ENCODE results near the gene IHH. TPM values are rescaled to one million over a fixed set of nuclear protein-coding genes. Genes with fewer than 3 reads are reported as not detected.

The IHH gene
- total RNA-seq, 1 experiment from 2014 or later: 0.11 TPM

DNA sequence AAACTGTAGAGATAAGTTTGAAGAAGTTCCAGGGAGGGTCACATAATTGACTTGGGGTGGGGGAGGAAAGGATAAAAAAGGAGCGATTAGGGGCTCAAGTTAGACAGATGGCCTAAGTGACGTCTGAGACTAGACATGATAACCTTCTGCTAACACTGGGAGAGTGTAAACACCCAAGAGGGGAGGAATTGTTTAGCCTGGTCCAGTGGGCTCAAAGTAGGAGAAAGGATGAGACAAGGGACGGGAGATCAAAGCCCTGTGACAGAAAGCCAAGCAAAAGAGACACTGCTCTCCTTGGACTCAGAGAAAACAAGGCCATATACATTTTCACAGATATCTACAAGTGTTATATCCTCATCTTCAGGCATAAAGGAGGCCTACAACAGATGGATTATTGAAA is 45.5 kb upstream of the IHH start:
- DNase-seq (ENCODE audit: low spot score): no peak
- TF ChIP-seq TEAD4 (CRISPR knock-in tag; IDR thresholded peaks at IDR 0.05) (no peak), TP53 (CRISPR knock-in tag; IDR thresholded peaks at IDR 0.05) (no peak), NFYB (CRISPR knock-in tag; conservative IDR thresholded peaks at IDR 0.05; ENCODE audit: low read depth) (no peak), NFE2L1 (CRISPR knock-in tag; IDR thresholded peaks at IDR 0.05) (no peak), CREM (CRISPR knock-in tag; IDR thresholded peaks at IDR 0.05) (no peak), SP1 (CRISPR knock-in tag; conservative IDR thresholded peaks at IDR 0.05) (no peak), ATF1 (CRISPR knock-in tag; IDR thresholded peaks at IDR 0.05) (no peak), PRRX2 (CRISPR knock-in tag; IDR thresholded peaks at IDR 0.05) (no peak)
- TF ChIP-seq, protein P1, sequence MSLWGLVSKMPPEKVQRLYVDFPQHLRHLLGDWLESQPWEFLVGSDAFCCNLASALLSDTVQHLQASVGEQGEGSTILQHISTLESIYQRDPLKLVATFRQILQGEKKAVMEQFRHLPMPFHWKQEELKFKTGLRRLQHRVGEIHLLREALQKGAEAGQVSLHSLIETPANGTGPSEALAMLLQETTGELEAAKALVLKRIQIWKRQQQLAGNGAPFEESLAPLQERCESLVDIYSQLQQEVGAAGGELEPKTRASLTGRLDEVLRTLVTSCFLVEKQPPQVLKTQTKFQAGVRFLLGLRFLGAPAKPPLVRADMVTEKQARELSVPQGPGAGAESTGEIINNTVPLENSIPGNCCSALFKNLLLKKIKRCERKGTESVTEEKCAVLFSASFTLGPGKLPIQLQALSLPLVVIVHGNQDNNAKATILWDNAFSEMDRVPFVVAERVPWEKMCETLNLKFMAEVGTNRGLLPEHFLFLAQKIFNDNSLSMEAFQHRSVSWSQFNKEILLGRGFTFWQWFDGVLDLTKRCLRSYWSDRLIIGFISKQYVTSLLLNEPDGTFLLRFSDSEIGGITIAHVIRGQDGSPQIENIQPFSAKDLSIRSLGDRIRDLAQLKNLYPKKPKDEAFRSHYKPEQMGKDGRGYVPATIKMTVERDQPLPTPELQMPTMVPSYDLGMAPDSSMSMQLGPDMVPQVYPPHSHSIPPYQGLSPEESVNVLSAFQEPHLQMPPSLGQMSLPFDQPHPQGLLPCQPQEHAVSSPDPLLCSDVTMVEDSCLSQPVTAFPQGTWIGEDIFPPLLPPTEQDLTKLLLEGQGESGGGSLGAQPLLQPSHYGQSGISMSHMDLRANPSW (CRISPR knock-in tag; conservative IDR thresholded peaks at IDR 0.05; ENCODE audit: low read depth): no peak
- TF ChIP-seq, protein P2, sequence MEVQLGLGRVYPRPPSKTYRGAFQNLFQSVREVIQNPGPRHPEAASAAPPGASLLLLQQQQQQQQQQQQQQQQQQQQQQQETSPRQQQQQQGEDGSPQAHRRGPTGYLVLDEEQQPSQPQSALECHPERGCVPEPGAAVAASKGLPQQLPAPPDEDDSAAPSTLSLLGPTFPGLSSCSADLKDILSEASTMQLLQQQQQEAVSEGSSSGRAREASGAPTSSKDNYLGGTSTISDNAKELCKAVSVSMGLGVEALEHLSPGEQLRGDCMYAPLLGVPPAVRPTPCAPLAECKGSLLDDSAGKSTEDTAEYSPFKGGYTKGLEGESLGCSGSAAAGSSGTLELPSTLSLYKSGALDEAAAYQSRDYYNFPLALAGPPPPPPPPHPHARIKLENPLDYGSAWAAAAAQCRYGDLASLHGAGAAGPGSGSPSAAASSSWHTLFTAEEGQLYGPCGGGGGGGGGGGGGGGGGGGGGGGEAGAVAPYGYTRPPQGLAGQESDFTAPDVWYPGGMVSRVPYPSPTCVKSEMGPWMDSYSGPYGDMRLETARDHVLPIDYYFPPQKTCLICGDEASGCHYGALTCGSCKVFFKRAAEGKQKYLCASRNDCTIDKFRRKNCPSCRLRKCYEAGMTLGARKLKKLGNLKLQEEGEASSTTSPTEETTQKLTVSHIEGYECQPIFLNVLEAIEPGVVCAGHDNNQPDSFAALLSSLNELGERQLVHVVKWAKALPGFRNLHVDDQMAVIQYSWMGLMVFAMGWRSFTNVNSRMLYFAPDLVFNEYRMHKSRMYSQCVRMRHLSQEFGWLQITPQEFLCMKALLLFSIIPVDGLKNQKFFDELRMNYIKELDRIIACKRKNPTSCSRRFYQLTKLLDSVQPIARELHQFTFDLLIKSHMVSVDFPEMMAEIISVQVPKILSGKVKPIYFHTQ (CRISPR knock-in tag; IDR thresholded peaks at IDR 0.05): no peak
- TF ChIP-seq, protein P3, sequence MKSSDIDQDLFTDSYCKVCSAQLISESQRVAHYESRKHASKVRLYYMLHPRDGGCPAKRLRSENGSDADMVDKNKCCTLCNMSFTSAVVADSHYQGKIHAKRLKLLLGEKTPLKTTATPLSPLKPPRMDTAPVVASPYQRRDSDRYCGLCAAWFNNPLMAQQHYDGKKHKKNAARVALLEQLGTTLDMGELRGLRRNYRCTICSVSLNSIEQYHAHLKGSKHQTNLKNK (CRISPR knock-in tag; IDR thresholded peaks at IDR 0.05): no peak
- no peaks in the 10 kb centered on the region for H3K36me3 Mint-ChIP-seq
- CTCF ChIA-PET: interaction anchor here (0.8 kb wide), 1 partner anchor 33 kb away, joined by 3 read pairs; no protein-coding TSS in a partner anchor
- no peak for ATAC-seq
- no peaks in the 10 kb centered on the region for H3K27me3 Mint-ChIP-seq (ENCODE audit: low read depth)
- no peak overlapping the region for H3K4me3 Mint-ChIP-seq
- peaks cover 9% of the 10 kb centered on the region for H3K4me1 Mint-ChIP-seq
- no peaks in the 10 kb centered on the region for H3K9me3 Mint-ChIP-seq
- H3K27ac Mint-ChIP-seq: no peak overlapping the region
- POLR2A ChIA-PET: no interaction called here

DNA sequence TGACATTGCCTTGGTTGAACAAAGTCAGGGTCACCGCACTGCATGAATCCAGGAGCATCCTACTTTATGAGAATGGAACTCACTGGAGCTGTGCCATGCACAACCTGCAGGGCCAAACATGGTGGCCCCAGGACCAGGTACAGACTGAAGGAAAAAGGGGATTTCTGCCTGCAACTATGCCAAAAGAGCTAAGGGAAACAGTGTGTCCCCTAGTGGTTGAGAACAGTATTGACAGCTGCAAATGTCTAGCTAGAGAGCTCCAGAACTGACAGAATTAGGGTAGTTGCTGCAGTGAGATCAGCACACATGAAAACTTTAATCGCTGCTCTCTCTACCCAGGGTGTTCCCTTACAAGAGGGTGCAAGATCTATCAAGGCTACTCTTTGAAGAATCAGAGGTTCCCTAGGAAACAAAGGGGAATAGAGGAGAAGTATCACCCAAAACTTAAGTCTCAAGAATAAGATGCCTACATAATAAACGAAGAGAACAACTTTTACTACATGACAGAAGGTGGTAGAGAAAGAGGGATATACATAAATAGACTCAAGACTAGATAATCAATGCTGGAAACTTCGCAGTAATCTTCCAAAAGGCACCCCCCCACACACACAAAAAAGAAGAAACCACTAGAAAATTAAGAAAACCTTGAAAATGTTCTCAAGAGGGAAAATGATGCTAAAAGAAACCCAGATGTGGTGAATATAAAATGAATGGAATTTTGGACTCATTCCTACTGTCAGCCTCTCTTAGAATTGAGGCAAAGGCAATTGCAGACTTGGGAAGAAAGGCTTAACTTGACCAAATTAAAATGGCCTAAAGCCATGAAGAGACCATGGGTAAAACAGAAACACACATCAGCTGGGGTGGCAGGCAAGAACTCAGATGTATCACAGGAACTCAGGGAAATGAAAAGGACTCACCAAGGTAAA is 43.6 kb upstream of the IHH start:
- 0 out of 2 replicates have a peak overlapping the region, but pooled peaks have one; percentile 41 for H3K27ac Mint-ChIP-seq
- POLR2A ChIA-PET: no interaction called here
- no peak overlapping the region for H3K4me3 Mint-ChIP-seq
- H3K36me3 Mint-ChIP-seq: no peaks in the 10 kb centered on the region
- ATAC-seq (peak; percentile 98), DNase-seq (ENCODE audit: low spot score) (peak; percentile 41)
- CTCF ChIA-PET: interaction anchor here (0.6 to 2.5 kb wide), 52 partner anchors 9 to 493 kb away, joined by 3 to 86 read pairs (median 5); partner anchors contain the start of genes CFAP65, CNPPD1, IHH and PTPRN
- no peaks in the 10 kb centered on the region for H3K9me3 Mint-ChIP-seq
- no peaks in the 10 kb centered on the region for H3K27me3 Mint-ChIP-seq (ENCODE audit: low read depth)
- H3K4me1 Mint-ChIP-seq: peaks cover 3% of the 10 kb centered on the region
- TF ChIP-seq, protein P1 (CRISPR knock-in tag; conservative IDR thresholded peaks at IDR 0.05; ENCODE audit: low read depth): no peak
- TF ChIP-seq, protein P4, sequence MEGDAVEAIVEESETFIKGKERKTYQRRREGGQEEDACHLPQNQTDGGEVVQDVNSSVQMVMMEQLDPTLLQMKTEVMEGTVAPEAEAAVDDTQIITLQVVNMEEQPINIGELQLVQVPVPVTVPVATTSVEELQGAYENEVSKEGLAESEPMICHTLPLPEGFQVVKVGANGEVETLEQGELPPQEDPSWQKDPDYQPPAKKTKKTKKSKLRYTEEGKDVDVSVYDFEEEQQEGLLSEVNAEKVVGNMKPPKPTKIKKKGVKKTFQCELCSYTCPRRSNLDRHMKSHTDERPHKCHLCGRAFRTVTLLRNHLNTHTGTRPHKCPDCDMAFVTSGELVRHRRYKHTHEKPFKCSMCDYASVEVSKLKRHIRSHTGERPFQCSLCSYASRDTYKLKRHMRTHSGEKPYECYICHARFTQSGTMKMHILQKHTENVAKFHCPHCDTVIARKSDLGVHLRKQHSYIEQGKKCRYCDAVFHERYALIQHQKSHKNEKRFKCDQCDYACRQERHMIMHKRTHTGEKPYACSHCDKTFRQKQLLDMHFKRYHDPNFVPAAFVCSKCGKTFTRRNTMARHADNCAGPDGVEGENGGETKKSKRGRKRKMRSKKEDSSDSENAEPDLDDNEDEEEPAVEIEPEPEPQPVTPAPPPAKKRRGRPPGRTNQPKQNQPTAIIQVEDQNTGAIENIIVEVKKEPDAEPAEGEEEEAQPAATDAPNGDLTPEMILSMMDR (IDR thresholded peaks at IDR 0.05): peak; percentile 75
- 0 out of 2 replicates have a peak, but pooled peaks have one; percentile 18 for TF ChIP-seq ZNF423 (CRISPR knock-in tag; IDR thresholded peaks at IDR 0.05)
